Skeletal muscle tissue (tissue), 4 donors: ENCODE results near the gene GALNT9. TPM values are rescaled to one million over a fixed set of nuclear protein-coding genes. Genes with fewer than 3 reads are reported as not detected.

Experiments used
- H3K27ac ChIP-seq: one replicate; pipeline ENCODE4 v1.7.0; 2013; ENCODE audit warnings: mild to moderate bottlenecking, low read depth, low read length, inconsistent platforms
- H3K27me3 ChIP-seq, 3 donors: one replicate each; pipeline ENCODE4 v1.7.0; 2013; ENCODE audit warnings: low read length in 3 of 3; ENCODE audit not compliant: control insufficient read depth in 3 of 3, insufficient read depth in 3 of 3
- H3K36me3 ChIP-seq, 3 donors: one replicate each; pipeline ENCODE4 v1.7.0; 2013; ENCODE audit warnings: low read length in 3 of 3; ENCODE audit not compliant: control insufficient read depth in 3 of 3, insufficient read depth in 3 of 3
- H3K4me1 ChIP-seq, 3 donors: one replicate each; pipeline ENCODE4 v1.7.0; 2013; ENCODE audit warnings: low read length in 3 of 3, mild to moderate bottlenecking in 3 of 3; ENCODE audit not compliant: control insufficient read depth in 3 of 3, insufficient read depth in 3 of 3
- H3K4me3 ChIP-seq, 3 donors: one replicate each; pipeline ENCODE4 v1.7.0; 2013; ENCODE audit warnings: low read length in 3 of 3
- H3K9ac ChIP-seq, 3 donors: one replicate each; pipeline ENCODE4 v1.7.0; 2013; ENCODE audit warnings: low read length in 3 of 3, mild to moderate bottlenecking in 3 of 3, moderate library complexity in 2 of 3, low read depth in 1 of 3
- H3K9me3 ChIP-seq, 3 donors: one replicate each; pipeline ENCODE4 v1.7.0; 2013; ENCODE audit warnings: low read length in 3 of 3; ENCODE audit not compliant: control insufficient read depth in 3 of 3
- total RNA-seq: library from RNA; depleted of rRNA; stranded (reverse); fragments of >200 nt; gene quantifications from one replicate; pipeline ENCODE4 v1.2.3, GENCODE V29; 2014
- donor health status: Osteomylitis.

Gene GALNT9
- total RNA-seq, 1 donor from 2014 or later: 0.52 TPM

GRCh38 chr12:132327336-132328171 lies 1.8 kb downstream of the GALNT9 start:
- H3K27me3 ChIP-seq: peaks cover 69 to 78% (median 73%) of the 10 kb centered on the region in 3 donors
- H3K9ac ChIP-seq: no peak overlapping the region
- H3K27ac ChIP-seq: no peak overlapping the region
- H3K9me3 ChIP-seq: no peaks in the 10 kb centered on the region
- no peak overlapping the region for H3K4me3 ChIP-seq
- no peaks in the 10 kb centered on the region for H3K36me3 ChIP-seq
- H3K4me1 ChIP-seq: peaks cover 0 to 11% (median 0%) of the 10 kb centered on the region in 3 donors

GRCh38 chr12:132326646-132327045 lies 2.7 kb downstream of the GALNT9 start:
- Histone ChIP-seq H3K9me3 (no peaks in the 10 kb centered on the region), H3K36me3 (no peaks in the 10 kb centered on the region), H3K4me1 (peaks cover 0 to 11% (median 0%) of the 10 kb centered on the region in 3 donors), H3K27ac (no peak overlapping the region), H3K9ac (no peak overlapping the region), H3K27me3 (peaks cover 69 to 83% (median 75%) of the 10 kb centered on the region in 3 donors), H3K4me3 (no peak overlapping the region)

GRCh38 chr12:132325733-132326130 lies 3.7 kb downstream of the GALNT9 start:
- H3K9ac ChIP-seq: no peak overlapping the region

GRCh38 chr12:132324841-132325732 lies 4.3 kb downstream of the GALNT9 start:
- H3K4me1 ChIP-seq: peaks cover 0 to 11% (median 0%) of the 10 kb centered on the region in 3 donors
- no peak overlapping the region for H3K4me3 ChIP-seq
- H3K9ac ChIP-seq: no peak overlapping the region
- H3K27me3 ChIP-seq: peaks cover 57 to 77% (median 67%) of the 10 kb centered on the region in 3 donors
- H3K36me3 ChIP-seq: no peaks in the 10 kb centered on the region
- no peak overlapping the region for H3K27ac ChIP-seq
- no peaks in the 10 kb centered on the region for H3K9me3 ChIP-seq

More at GRCh38 chr12:132325733-132326130, 3.7 kb downstream of the GALNT9 start:
- Histone ChIP-seq H3K36me3 (no peaks in the 10 kb centered on the region), H3K27ac (no peak overlapping the region), H3K9me3 (no peaks in the 10 kb centered on the region), H3K4me1 (peaks cover 0 to 11% (median 0%) of the 10 kb centered on the region in 3 donors), H3K4me3 (no peak overlapping the region), H3K27me3 (peaks cover 63 to 82% (median 73%) of the 10 kb centered on the region in 3 donors)

- Histone ChIP-seq H3K4me1 (peaks cover 0 to 11% (median 0%) of the 10 kb centered on the region in 3 donors), H3K27ac (no peak overlapping the region), H3K9ac (no peak overlapping the region), H3K27me3 (peaks cover 57 to 85% (median 75%) of the 10 kb centered on the region in 3 donors), H3K9me3 (no peaks in the 10 kb centered on the region), H3K4me3 (no peak overlapping the region), H3K36me3 (no peaks in the 10 kb centered on the region)
Observed at GRCh38 chr12:132324173-132324572, 5.2 kb downstream of the GALNT9 start.

- H3K4me1 ChIP-seq: peaks cover 0 to 11% (median 0%) of the 10 kb centered on the region in 3 donors
- H3K9me3 ChIP-seq: no peaks in the 10 kb centered on the region
- no peak overlapping the region for H3K27ac ChIP-seq
- peaks cover 51 to 82% (median 75%) of the 10 kb centered on the region in 3 donors for H3K27me3 ChIP-seq
- H3K9ac ChIP-seq: no peak overlapping the region
- H3K36me3 ChIP-seq: no peaks in the 10 kb centered on the region
- H3K4me3 ChIP-seq: no peak overlapping the region
Observed at GRCh38 chr12:132323171-132324010, 6.0 kb downstream of the GALNT9 start.

- Histone ChIP-seq H3K27ac (no peak overlapping the region), H3K36me3 (no peaks in the 10 kb centered on the region), H3K4me1 (peaks cover 0 to 4% (median 0%) of the 10 kb centered on the region in 3 donors), H3K9ac (no peak overlapping the region), H3K4me3 (no peak overlapping the region), H3K9me3 (no peaks in the 10 kb centered on the region), H3K27me3 (peaks cover 44 to 76% (median 69%) of the 10 kb centered on the region in 3 donors)
Observed at GRCh38 chr12:132322206-132323132, 6.9 kb downstream of the GALNT9 start.

- H3K9ac ChIP-seq: no peak overlapping the region
- no peaks in the 10 kb centered on the region for H3K9me3 ChIP-seq
- no peaks in the 10 kb centered on the region for H3K36me3 ChIP-seq
- H3K4me3 ChIP-seq: no peak overlapping the region
- no peak overlapping the region for H3K27ac ChIP-seq
- H3K4me1 ChIP-seq: no peaks in the 10 kb centered on the region
- H3K27me3 ChIP-seq: peaks cover 45 to 79% (median 68%) of the 10 kb centered on the region in 3 donors
Observed at GRCh38 chr12:132321321-132322118, 7.9 kb downstream of the GALNT9 start.
